ENCODE measurements around the gene EFNA3.

- no peak for TF ChIP-seq CTCF (IDR thresholded peaks at IDR 0.05; ENCODE audit: extremely low read depth in 1 of 2, insufficient read depth in 1 of 2, low read depth in 1 of 2, low read length in 2 of 2)
- TF ChIP-seq EZH2 (IDR thresholded peaks at IDR 0.05; ENCODE audit: borderline replicate concordance, low read depth, low read length, severe bottlenecking) = no peak
- peak; percentile 7 for TF ChIP-seq POLR2AphosphoS5 (IDR thresholded peaks at IDR 0.05; ENCODE audit: insufficient read depth, low read depth, low read length)
- TF ChIP-seq JUN (IDR thresholded peaks at IDR 0.05; ENCODE audit: borderline replicate concordance, insufficient read depth, insufficient read length, low read depth) = no peak
- no peak for TF ChIP-seq POLR2A (IDR thresholded peaks at IDR 0.05; ENCODE audit: low read depth, low read length)
Observed at GRCh38 chr1:155051777-155052398, 26.7 kb upstream of the EFNA3 start.

Measured in endothelial cell of umbilical vein (primary cell).